AML-193 (cell line): ENCODE data around the gene HSBP1L1.
"Not testable (repeated sequence)": the region's sequence is repeated elsewhere in the genome, so short reads cannot be mapped to it uniquely, and the experiment has no call there.

Source experiments
- DNase-seq, 2 experiments: peaks; one replicate each; lab custom pipeline; 2025; lab: John Stamatoyannopoulos, UW

Gene HSBP1L1

DNA sequence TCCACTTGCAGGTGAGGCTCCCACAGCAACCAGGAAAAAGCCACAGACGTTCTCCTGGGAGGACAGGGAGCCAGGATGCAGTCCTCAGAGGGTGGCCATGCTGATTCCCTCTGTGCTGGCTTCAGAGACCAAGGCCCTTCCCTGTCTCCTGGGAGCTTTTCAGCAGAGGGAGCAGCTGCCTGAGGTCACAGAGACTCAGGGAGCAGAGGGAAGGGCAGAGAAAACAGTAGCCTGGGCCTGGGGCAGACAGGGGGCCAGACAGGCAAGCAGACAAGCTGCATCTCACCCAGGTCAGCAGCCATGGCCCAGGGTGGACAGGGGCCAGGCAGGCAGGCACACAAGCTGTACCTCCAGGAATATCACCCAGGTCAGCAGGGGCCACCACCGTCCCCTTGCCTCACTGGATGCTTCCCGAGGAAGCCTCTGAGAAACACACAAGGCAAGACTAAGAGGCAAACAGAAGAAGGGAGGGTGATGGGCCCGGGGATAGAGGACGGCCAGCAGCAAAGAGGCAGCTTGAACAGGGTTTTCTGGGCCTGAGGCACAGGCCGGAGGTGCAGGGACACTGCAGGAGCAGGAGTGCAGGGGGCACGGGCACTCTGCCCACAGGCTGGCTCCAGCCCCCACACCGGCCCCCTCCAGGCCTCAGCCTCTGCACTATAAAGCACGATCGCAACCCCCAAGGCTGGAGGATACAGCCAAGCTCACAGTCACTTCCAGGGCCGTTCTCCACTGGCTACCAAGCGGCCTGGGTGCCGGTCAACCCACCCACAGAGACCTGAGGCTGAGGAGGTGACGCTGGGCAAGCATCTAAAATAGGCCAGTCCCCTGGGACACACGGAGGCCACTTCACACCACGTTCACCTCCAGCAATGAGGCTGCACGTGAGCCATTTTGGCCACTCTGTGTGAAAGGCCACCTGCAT lies 19.1 kb upstream of the HSBP1L1 start:
- no peak for DNase-seq

DNA sequence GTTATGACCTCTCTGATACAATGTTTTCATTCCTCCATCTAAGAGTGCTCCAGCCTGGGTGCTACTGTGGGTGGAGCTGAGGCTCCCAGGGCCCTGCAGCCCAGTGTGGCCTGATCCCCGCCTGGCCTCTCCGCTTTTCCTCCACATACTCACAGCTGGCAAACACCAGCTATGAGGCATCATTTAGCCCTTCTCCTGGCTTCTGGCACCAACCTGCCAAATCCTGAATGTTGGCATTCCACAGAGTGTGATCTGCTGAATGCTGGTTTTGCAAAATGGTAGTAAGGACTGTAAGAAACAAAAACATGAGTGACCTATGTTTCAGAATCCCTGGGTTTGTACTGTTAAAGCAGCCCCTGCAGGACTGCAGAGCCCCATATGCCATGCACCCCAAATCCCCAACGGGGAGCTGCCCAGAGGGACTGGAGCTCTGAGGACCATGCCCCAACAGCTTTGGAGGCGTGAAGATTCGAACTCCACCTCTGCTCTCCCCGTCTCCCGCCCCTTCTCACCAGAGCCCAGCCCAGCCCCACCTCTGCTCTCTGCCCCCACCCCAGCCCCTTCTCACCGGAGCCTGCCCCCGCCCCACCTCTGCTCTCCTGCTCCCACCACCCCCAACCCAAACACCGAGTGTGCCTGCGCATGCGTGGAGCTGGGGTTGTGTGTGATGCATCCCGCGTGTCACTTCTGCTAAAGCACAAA lies 17.2 kb upstream of the HSBP1L1 start:
- no peak for DNase-seq

GRCh38 chr18:79947881-79948610 lies 16.4 kb upstream of the HSBP1L1 start:
- DNase-seq: no peak

DNA sequence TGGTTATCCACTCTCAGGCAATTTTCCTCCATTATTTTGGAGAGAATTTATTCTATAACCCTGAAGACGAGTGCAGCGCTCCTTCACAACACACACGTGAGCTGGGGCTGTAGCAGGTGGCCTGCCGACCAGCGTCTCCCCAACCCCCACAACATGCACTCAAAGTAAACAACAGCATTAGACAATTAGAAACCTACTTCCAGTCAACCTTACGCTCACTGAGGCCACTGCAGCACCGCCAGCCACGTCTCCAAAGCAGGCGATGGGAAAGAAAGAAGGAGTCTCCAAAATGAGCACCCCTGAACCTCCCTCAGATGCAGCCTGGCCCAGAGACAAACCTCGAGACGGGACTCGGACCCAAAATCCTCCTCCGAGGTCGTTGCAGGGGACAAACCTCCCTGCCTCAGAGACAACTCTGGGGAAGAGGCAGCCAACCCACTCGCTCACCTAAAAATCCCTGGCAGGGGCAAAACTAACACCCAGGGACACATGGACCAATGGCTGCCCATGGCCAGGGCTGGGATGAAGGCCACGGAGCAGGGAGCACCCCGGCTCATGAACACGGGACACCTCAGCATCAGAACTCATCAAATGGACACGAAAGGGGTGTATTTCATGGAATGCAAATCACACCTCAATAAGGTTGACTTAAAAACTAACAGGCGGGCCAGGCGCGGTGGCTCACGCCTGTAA lies 15.6 kb upstream of the HSBP1L1 start:
- DNase-seq: no peak

DNA sequence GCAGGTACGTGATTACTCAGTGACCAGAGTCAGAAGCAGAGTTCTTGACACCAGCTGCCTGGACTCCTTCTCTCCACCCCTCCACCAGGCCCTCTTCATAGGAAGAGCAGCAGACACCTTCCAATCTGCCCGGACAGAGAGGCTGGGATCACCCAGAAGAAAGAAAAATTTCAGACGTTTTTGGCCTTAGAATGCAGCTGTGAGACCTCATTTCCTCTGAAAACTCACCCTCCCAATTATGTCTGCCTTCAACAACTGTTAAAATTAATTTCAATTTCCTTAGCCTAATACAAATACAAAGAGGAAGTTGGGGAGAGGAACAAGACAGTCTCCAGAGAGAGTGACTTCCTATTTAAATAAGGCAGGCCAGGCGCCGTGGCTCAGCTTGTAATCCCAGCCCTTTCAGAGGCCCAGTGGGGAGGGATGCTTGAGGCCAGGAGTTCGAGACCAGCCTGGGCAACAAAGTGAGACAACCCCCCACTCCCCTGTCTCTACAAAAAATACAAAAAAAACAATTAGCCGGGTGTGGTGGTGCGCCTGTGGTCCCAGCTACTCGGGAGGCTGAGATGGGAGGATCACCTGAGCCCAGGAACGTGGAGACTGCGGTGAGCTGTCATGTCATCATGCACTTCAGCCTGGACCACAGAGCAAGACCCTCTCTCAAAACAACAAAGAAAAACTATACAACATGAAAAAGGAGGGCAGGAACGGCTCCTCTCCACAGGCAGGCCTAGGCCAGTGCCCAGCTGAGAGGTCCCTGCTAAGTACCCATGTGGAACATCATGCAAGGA lies 14.6 kb upstream of the HSBP1L1 start:
- DNase-seq: peak; percentile 91 to 92

- peak; percentile 13 to 16 for DNase-seq
These were observed 13.7 kb upstream of the HSBP1L1 start for GRCh38 chr18:79950515-79951341.

- peak; percentile 62 to 68 for DNase-seq
These were observed 12.6 kb upstream of the HSBP1L1 start, which contains the start of gene SLC66A2 for GRCh38 chr18:79951545-79952455. Gene SLC66A2 (minus strand): TSS chr18:79951653. CDS start chr18:79950926, 727 bp downstream.

DNA sequence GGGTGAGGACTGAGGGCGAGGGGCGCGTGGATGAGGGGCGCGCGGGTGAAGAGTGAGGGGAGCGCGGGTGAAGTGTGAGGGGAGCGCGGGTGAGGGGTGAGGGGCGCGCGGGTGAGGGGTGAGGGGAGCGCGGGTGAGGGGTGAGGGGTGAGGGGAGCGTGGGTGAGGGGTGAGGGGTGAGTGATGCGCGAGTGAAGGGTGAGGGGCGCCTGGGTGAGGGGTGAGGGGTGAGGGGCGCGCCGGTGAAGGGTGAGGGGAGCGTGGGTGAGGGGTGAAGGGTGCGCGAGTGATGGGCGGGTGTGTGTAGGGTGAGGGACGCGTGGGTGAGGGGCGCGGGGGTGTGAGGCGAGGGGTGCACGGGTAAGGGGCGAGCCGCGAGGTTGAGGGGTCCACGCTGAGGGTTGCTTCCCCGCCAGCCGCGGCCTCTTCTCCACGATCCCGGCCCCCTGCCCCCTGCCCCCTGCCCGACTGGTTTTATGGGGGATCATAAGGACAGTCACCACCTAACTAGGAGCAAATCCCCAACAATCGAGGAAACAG lies 11.9 kb upstream of the HSBP1L1 start:
- no peak for DNase-seq

- DNase-seq: no peak
These were observed 11.4 kb upstream of the HSBP1L1 start for GRCh38 chr18:79952996-79953559.

GRCh38 chr18:79953971-79954651 lies 10.3 kb upstream of the HSBP1L1 start:
- DNase-seq: no peak

GRCh38 chr18:79954791-79955190 lies 9.7 kb upstream of the HSBP1L1 start:
- DNase-seq: no peak

- no peak for DNase-seq
These were observed 9.0 kb upstream of the HSBP1L1 start for GRCh38 chr18:79955302-79956075.

- DNase-seq: no peak
These were observed 8.2 kb upstream of the HSBP1L1 start for GRCh38 chr18:79956276-79956675.

DNA sequence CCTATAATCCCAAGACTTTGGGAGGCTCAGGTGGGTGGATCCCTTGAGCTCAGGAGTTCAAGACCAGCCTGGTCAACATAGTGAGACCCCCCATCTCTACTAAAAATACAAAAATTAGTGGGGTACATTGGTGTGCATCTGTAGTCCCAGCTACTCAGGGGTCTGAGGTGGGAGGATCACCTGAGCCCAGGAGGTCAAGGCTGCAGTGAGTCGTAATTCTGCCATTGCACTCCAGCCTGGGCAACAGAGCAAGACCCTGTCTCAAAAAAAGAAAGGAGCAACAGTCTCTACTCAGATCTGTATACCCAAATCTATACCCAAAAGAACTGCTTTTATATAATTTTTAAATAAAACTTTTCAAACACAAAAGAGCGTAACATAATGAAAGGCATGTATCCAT lies 5.5 kb upstream of the HSBP1L1 start:
- no peak for DNase-seq

GRCh38 chr18:79960161-79960801 lies 4.2 kb upstream of the HSBP1L1 start:
- DNase-seq: not testable (repeated sequence)

- DNase-seq: no peak
These were observed 3.4 kb upstream of the HSBP1L1 start for GRCh38 chr18:79960921-79961526.
